GM23338 (cell line): ENCODE data around the gene TCEAL1.
"Not testable (repeated sequence)": the region's sequence is repeated elsewhere in the genome, so short reads cannot be mapped to it uniquely, and the experiment has no call there.

Source experiments
- CREB1 ChIP-seq: fragments of 250-450 bp; sonication (Bioruptor Pico); IDR thresholded peaks from 2 replicates; pipeline ENCODE4 v1.5.0; 2020; ENCODE audit warnings: low read depth, mild to moderate bottlenecking, moderate library complexity
- ETS1 ChIP-seq: IDR thresholded peaks from 2 replicates; pipeline ENCODE4 v1.6.1; 2016; ENCODE audit warnings: antibody characterized with exemption
- EZH2 ChIP-seq: fragments of 200-600 bp; sonication (generic); IDR thresholded peaks from one replicate; pipeline ENCODE4 v1.8.0; 2017; ENCODE audit warnings: antibody characterized with exemption, mild to moderate bottlenecking, low read depth; ENCODE audit not compliant: unreplicated experiment
- EZH2phosphoT487 ChIP-seq: fragments of 200-600 bp; sonication (generic); IDR thresholded peaks from one replicate; pipeline ENCODE4 v1.8.1; 2018; ENCODE audit warnings: antibody characterized with exemption; ENCODE audit not compliant: unreplicated experiment
- JUNB ChIP-seq: IDR thresholded peaks from one replicate; pipeline ENCODE4 v1.6.1; 2016; ENCODE audit warnings: antibody characterized with exemption; ENCODE audit not compliant: unreplicated experiment
- NANOG ChIP-seq: IDR thresholded peaks from 2 replicates; pipeline ENCODE4 v1.6.1; 2016; ENCODE audit warnings: antibody characterized with exemption, borderline replicate concordance
- POLR2AphosphoS5 ChIP-seq: IDR thresholded peaks from 2 replicates; pipeline ENCODE4 v1.6.1; 2016; ENCODE audit warnings: antibody characterized with exemption, low read depth
- REST ChIP-seq: IDR thresholded peaks from one replicate; pipeline ENCODE4 v1.6.1; 2018; ENCODE audit warnings: antibody characterized with exemption; ENCODE audit not compliant: unreplicated experiment
- STAT1 ChIP-seq: IDR thresholded peaks from one replicate; pipeline ENCODE4 v1.6.1; 2016; ENCODE audit warnings: antibody characterized with exemption; ENCODE audit not compliant: unreplicated experiment
- ZNF114 ChIP-seq: fragments of 250-450 bp; sonication (Bioruptor Pico); IDR thresholded peaks from 2 replicates; pipeline ENCODE4 v1.5.0; 2020; ENCODE audit warnings: mild to moderate bottlenecking, moderate library complexity
- ZNF331 ChIP-seq: fragments of 250-450 bp; sonication (Bioruptor Pico); IDR thresholded peaks from 2 replicates; pipeline ENCODE4 v1.5.0; 2020; ENCODE audit warnings: low read depth, mild to moderate bottlenecking, moderate library complexity
- ZNF462 ChIP-seq: fragments of 250-450 bp; sonication (Bioruptor Pico); IDR thresholded peaks from 2 replicates; pipeline ENCODE4 v1.5.0; 2020; ENCODE audit warnings: mild to moderate bottlenecking, moderate library complexity
- TF ChIP-seq, protein P1 (sequence below), 2 experiments: fragments of 200-600 bp in 1 of 2; sonication (generic) in 1 of 2; conservative IDR thresholded peaks; 2 replicates each; pipeline versions ENCODE4 v1.5.1 to v1.6.1; 2016 to 2017; ENCODE audit warnings: antibody characterized with exemption in 2 of 2, low read depth in 2 of 2, mild to moderate bottlenecking in 2 of 2, moderate library complexity in 1 of 2

DNA sequence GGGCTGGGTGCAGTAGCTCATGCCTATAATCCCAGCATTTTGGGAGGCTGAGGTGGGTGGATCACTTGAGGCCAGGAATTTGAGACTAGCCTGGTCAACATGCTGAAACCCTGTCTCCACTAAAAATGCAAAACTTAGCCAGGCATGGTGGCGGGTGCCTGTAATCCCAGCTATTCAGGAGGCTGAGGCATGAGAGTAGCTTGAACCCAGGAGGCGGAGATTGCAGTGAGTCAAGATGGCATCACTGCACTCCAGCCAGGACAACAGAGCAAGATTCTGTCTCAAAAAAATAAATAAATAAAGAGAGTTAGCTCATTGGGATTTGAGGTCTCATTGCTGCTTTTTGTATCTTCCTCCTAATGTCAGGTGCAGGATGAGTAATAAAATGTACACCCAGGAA is 28.3 kb downstream of the TCEAL1 start:
- not testable (repeated sequence) for TF ChIP-seq EZH2; CREB1 (CRISPR knock-in tag); REST; POLR2AphosphoS5; EZH2phosphoT487; JUNB; NANOG; ZNF462; ETS1; ZNF331; ZNF114; STAT1
- TF ChIP-seq, protein P1, sequence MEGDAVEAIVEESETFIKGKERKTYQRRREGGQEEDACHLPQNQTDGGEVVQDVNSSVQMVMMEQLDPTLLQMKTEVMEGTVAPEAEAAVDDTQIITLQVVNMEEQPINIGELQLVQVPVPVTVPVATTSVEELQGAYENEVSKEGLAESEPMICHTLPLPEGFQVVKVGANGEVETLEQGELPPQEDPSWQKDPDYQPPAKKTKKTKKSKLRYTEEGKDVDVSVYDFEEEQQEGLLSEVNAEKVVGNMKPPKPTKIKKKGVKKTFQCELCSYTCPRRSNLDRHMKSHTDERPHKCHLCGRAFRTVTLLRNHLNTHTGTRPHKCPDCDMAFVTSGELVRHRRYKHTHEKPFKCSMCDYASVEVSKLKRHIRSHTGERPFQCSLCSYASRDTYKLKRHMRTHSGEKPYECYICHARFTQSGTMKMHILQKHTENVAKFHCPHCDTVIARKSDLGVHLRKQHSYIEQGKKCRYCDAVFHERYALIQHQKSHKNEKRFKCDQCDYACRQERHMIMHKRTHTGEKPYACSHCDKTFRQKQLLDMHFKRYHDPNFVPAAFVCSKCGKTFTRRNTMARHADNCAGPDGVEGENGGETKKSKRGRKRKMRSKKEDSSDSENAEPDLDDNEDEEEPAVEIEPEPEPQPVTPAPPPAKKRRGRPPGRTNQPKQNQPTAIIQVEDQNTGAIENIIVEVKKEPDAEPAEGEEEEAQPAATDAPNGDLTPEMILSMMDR (conservative IDR thresholded peaks at IDR 0.05; ENCODE audit: low read depth in 2 of 2), result not testable (repeated sequence)
